Gastrocnemius medialis (tissue), 4 donors: ENCODE data around the gene TBCD.

ENCODE experiments used
- POLR2A ChIP-seq, 2 donors: fragments of 450-650 bp; IDR thresholded peaks; one replicate each; pipeline ENCODE4 v1.6.1; 2017; ENCODE audit warnings: antibody characterized with exemption in 2 of 2, mild to moderate bottlenecking in 2 of 2, moderate library complexity in 2 of 2
- TF ChIP-seq, protein P1 (sequence below), 5 experiments: fragments of 450-650 bp in 3 of 5; fragments of 200-600 bp in 2 of 5; sonication (generic) in 2 of 5; IDR thresholded peaks in 4 of 5; conservative IDR thresholded peaks in 1 of 5; 1 replicate in 4 of 5; 2 replicates in 1 of 5; pipeline ENCODE4 v1.5.1; 2016 to 2019; ENCODE audit warnings: antibody characterized with exemption in 5 of 5, mild to moderate bottlenecking in 3 of 5, moderate library complexity in 3 of 5

DNA sequence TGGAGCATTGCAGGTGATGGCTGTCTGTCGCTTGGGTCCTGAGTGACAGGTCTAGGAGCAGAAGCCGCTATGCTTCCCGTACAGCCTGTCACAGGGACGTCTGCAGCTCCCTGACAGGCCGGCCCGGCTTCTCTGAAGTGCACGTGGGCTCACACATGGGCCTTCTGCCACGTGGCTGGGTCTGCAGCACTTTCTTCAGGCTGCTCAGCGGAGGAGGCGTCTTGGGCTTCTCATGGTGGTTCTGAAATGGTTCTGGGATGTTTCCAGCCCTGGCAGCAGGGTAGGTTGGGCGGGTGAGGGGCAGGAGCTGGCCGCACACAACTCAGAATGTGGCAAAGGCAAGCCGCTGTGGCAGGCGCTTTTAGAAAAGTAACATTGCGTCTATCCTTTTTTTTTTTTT lies 168.3 kb downstream of the TBCD start:
- TF ChIP-seq, protein P1, sequence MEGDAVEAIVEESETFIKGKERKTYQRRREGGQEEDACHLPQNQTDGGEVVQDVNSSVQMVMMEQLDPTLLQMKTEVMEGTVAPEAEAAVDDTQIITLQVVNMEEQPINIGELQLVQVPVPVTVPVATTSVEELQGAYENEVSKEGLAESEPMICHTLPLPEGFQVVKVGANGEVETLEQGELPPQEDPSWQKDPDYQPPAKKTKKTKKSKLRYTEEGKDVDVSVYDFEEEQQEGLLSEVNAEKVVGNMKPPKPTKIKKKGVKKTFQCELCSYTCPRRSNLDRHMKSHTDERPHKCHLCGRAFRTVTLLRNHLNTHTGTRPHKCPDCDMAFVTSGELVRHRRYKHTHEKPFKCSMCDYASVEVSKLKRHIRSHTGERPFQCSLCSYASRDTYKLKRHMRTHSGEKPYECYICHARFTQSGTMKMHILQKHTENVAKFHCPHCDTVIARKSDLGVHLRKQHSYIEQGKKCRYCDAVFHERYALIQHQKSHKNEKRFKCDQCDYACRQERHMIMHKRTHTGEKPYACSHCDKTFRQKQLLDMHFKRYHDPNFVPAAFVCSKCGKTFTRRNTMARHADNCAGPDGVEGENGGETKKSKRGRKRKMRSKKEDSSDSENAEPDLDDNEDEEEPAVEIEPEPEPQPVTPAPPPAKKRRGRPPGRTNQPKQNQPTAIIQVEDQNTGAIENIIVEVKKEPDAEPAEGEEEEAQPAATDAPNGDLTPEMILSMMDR (IDR thresholded peaks at IDR 0.05 in 4 of 5, conservative IDR thresholded peaks at IDR 0.05 in 1 of 5), result no peak
- no peak for TF ChIP-seq POLR2A (IDR thresholded peaks at IDR 0.05)
